ENCODE results near the gene C11orf91. TPM values are rescaled to one million over a fixed set of nuclear protein-coding genes. Genes with fewer than 3 reads are reported as not detected.

The C11orf91 gene
- total and polyA plus RNA-seq, 12 donors, result 0.22 to 0.27 TPM; not detected in 10

DNA sequence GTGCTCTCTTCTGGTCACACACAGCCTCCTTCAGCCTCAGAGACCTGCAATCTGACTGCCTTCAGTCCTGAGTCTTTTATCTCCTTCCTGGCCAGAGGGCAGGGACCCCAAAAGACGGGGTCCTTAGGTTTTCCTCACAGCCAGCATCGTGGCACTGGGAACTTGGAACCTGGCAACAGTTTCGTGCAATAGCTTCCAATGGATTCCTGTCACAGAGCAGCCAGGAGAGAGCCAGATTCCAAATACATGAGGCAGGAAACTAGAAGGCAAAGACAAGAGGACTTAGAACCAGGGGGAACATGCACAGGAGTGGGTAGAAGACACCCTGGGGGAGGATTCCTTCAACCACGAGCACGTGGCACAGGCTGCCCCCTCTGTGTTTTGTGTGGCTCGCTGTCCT, 48.6 kb downstream of the C11orf91 start:
- H3K4me1 ChIP-seq (replicated peaks in 1 of 2), result no peaks in the 10 kb centered on the region
- no peaks in the 10 kb centered on the region for H3K9me3 ChIP-seq (replicated peaks in 1 of 3)
- 56 to 73% (median 69%) methylated on average over 6 of the region's 6 CpGs for WGBS, 4 donors
- DNase-seq, result peak in 1 of 7 donors; percentile 23
- H3K36me3 ChIP-seq (replicated peaks in 1 of 2), result no peaks in the 10 kb centered on the region
- no peak overlapping the region for H3K4me3 ChIP-seq
- TF ChIP-seq POLR2A (IDR thresholded peaks at IDR 0.05), result no peak
- no peak for TF ChIP-seq CTCF (IDR thresholded peaks at IDR 0.05)
- H3K27me3 ChIP-seq, result no peaks in the 10 kb centered on the region
- no peak overlapping the region for H3K27ac ChIP-seq
- intact Hi-C loops (cut with DNase I), result no loop called here

DNA sequence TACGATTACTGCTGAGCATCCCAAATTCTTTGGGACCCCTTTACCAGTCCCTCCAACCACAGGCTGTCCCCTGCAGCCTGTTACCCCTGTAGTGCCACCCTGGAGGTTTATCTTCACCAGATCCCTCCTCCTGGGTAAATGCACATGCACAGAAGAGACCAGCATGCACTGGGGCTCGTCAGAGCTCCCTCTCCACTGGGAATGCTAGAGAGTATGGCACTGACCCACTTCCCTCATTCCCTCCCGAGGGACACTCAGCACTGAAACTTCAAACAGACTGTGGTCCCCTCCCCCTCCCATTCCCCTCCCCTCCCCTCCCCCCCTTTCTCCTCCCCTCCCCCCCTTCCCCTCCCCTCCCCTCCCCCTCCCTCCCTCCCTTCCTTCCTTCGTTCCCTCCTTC, 49.1 kb downstream of the C11orf91 start:
- WGBS, 4 donors, result 48 to 55% (median 52%) methylated on average over 3 to 4 of the region's 4 CpGs
- intact Hi-C loops (cut with DNase I), result no loop called here
- Histone ChIP-seq H3K4me1 (replicated peaks in 1 of 2) (no peaks in the 10 kb centered on the region), H3K4me3 (no peak overlapping the region), H3K27me3 (no peaks in the 10 kb centered on the region), H3K27ac (no peak overlapping the region), H3K36me3 (replicated peaks in 1 of 2) (no peaks in the 10 kb centered on the region), H3K9me3 (replicated peaks in 1 of 3) (no peaks in the 10 kb centered on the region)
- no peak for TF ChIP-seq POLR2A (IDR thresholded peaks at IDR 0.05)
- TF ChIP-seq CTCF (IDR thresholded peaks at IDR 0.05), result no peak
- peak in 1 of 7 donors; percentile 5 for DNase-seq

- Histone ChIP-seq H3K36me3 (replicated peaks in 1 of 2) (no peaks in the 10 kb centered on the region), H3K27ac (no peak overlapping the region), H3K9me3 (replicated peaks in 1 of 3) (no peaks in the 10 kb centered on the region), H3K27me3 (no peaks in the 10 kb centered on the region), H3K4me3 (no peak overlapping the region), H3K4me1 (replicated peaks in 1 of 2) (no peaks in the 10 kb centered on the region)
- intact Hi-C loops (cut with DNase I), result no loop called here
- DNase-seq, result no peak
- TF ChIP-seq POLR2A (IDR thresholded peaks at IDR 0.05), result no peak
- no peak for TF ChIP-seq CTCF (IDR thresholded peaks at IDR 0.05)
- 73 to 87% (median 77%) methylated on average over 4 of the region's 4 CpGs for WGBS, 4 donors
Observed at GRCh38 chr11:33649944-33650343, 50.7 kb downstream of the C11orf91 start.

Other genes with a start within 250 kb of the C11orf91 start
- 100 to 1,000 TPM; 286 to 562 (median 457) TPM for gene CD59, start 35.6 kb upstream of the C11orf91 start, total RNA-seq
- 100 to 1,000 TPM in 2 of 3 donors, 10 to 100 TPM in 1; 59.5 to 465 (median 103) TPM for gene CD59, start 35.6 kb upstream of the C11orf91 start, polyA plus RNA-seq
- 10 to 100 TPM; 25.0 to 59.2 (median 42.1) TPM for gene FBXO3, start 73.7 kb upstream of the C11orf91 start, total RNA-seq
- 10 to 100 TPM; 20.7 to 54.7 (median 21.6) TPM for gene FBXO3, start 73.7 kb upstream of the C11orf91 start, polyA plus RNA-seq
- 10 to 100 TPM; 12.4 to 40.8 (median 29.4) TPM for gene LMO2, start 191.2 kb upstream of the C11orf91 start, total RNA-seq
- gene LMO2, start 191.2 kb upstream of the C11orf91 start, polyA plus RNA-seq, result 10 to 100 TPM; 14.4 to 38.1 (median 32.7) TPM